GM21576 (cell line): ENCODE data around the gene MUC4.
"Not testable (repeated sequence)": the region's sequence is repeated elsewhere in the genome, so short reads cannot be mapped to it uniquely, and the experiment has no call there.

Experiments used
- ATAC-seq: cut with Tn5 transposase; IDR thresholded peaks from one replicate; pipeline ENCODE4 v1.9.1; 2021; ENCODE audit warnings: mild to moderate bottlenecking, moderate library complexity; ENCODE audit not compliant: unreplicated experiment

Gene MUC4

DNA sequence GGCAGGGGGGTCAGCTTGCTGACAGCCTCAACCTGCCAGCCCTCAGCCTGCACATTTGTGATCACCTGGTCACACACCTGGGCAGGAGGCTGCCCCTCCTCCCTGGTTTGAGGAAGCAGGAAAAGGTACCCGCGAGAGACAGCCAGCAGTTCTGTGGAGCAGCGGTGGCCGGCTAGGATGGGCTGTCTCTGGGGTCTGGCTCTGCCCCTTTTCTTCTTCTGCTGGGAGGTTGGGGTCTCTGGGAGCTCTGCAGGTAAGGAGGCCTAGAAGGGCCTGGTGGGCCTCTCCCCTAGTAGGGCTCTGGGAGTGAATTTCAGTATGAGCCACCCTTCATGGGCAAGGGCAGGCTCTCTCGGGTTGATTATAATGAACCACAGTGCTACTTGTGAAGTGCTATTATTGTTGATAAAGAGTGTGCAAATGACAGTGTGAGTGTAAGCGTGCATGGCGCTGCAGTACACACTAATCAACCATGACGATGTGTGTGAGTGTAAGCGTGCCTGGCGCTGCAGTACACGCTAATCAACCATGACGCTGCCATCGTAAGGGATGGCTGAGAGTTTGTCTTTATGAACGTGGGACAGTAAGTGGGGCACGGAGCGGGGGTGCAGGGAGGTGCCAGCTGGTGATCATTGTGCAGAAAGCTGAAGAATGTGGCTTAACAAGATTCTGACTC lies 90.8 kb downstream of the MUC4 start, which contains the start of gene MUC20:
MUC20 (plus strand) TSS at position 148 of the 676 bp plus-strand sequence; CDS start at position 178, 30 bp downstream.
- not testable (repeated sequence) for ATAC-seq

DNA sequence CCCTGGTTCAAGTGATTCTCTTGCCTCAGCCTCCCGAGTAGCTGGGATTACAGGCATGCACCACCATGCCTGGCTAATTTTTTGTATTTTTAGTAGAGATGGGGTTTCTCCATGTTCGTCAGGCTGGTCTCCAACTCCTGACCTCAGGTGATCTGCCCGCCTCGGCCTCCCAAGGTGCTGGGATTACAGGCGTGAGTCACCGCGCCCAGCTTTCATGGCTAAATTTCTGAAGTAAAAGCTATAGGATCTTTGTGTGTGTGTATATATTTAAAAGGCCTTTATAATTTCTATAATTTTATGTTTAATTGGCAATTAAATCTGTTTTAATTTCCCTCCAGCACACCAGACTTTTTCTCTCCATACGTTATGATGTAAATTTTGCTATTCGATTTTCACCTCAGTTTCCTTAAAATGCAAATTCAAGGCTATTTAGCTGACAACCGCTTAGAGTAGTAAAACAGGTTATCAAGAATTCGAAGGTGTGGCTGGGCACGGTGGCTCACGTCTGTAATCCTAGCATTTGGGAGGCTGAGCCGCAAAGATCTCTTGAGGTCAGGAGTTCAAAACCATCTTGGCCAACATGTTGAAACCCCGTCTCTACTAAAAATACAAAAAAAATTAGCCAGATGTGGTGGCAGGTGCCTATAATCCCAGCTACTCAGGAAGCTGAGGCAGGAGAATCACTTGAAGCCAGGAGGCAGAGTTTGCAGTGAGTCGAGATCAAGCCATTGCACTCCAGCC lies 92.0 kb downstream of the MUC4 start:
- ATAC-seq = not testable (repeated sequence)

DNA sequence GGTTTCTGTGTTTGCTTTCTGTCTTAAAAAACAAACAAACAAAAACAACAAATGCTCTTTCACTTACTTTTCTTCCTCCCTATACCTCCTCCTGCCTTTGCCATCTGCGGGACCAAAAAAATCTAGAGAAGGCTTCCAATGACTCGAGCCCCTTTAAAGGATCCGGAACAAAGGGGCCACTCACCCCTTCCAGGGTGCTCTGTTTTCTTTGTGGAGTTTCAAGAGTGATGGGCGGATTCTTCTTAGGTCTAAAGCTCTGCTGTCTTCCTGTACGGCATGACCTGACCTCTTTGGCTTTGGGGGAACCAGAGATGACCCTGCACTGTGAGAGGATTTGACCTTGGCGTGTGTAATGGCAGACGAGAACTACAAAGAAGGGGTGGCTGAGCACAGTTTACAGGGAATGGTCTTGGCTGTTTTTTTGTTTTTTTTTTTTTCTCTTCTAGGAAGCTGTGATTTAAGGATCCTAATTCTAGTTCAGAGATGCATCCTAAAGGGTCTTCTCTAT lies 93.2 kb downstream of the MUC4 start:
- no peak for ATAC-seq

DNA sequence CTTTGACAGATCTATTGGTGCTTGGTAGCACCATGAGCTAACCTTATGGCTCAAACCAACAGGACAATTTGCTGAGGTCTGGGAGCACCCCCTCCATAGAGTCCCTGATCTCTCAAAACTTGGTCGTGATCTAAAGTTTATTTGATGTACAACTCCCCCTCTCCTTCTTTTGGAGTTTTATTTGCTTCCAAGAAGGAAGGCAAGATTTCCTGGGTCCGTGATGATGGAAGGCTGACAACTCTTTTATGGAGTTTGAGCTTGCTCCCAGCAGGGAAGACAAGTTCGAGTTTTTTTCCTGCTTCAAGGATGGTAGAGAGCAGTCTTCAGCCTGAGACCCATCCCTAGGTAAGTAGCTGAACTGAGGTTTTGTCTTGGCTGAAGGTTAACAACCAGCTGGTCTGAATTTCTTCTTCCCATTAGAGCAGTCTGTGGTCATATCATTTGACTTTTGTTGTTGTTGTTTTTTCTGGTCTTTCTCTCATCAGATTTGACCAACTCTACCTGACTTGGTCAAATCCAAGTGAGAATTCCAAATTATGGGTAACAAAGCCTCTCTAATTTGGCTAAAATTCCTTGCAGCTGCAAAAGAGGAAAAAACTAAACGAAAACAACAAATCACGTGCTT lies 93.8 kb downstream of the MUC4 start:
- ATAC-seq = no peak

DNA sequence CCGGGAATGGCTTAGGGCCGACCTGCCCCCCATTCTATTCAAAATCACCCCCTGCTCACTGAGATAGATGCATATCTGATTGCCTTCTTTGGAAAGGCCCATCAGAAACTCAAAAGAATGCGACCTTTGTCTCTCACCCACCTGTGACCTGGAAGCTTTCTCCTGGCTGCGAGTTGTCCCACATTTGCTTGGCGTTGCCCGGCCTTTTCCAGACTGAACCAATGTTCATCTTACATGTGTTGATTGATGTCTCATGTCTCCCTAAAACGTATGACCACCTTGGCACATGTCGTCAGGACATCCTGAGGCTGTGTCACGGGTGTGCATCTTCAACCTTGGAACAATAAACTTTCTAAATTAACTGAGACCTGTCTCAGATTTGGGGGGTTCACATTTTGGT lies 94.3 kb downstream of the MUC4 start:
- no peak for ATAC-seq

DNA sequence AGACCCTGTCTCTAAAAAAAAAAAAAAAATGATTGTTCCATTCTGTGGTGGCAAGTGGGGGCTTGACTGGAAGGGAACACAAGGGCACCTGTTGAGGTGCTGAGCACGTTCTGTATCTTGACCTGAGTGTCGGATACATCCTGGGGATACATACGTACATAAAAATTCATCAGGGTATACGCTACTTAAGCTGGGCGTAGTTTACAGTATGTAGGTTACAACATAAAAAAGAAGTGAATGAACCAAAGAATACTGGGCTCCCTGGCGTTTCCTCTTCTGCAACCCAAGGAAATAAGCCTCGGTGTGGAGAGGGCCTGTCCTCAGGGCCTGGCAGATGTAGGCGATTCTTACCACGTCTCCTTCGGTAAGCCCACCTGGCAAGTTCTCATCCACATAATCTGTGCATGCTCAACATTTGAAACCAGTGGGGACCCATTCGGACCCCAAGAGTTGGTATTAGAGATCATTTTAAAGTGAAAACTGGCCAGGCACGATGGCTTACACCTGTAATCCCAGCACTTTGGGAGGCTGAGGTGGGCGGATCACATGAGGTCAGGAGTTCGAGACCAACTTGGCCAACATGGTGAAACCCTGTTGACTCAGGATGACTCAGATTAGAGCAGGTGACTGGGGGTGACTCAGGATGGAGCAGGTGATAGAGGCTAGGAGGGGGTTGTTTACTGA lies 96.0 kb downstream of the MUC4 start:
- ATAC-seq = no peak

DNA sequence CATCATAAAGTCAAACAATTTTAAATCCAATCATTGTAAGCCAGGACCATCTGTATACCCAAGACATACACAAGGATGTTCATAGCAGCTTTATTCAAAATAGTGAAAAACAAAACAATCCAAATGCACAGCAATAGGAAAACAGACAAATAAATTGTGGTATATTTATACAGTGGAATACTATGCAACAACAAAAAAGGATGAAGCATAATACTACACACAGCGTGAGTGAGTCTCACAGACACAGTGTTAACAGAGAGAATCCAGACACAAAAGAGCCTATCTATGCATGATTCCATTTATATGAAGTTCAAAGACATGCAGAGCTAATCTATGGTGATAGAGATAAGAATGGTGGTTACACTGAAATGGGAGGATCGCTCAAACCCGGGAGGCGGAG lies 96.6 kb downstream of the MUC4 start:
- no peak for ATAC-seq

DNA sequence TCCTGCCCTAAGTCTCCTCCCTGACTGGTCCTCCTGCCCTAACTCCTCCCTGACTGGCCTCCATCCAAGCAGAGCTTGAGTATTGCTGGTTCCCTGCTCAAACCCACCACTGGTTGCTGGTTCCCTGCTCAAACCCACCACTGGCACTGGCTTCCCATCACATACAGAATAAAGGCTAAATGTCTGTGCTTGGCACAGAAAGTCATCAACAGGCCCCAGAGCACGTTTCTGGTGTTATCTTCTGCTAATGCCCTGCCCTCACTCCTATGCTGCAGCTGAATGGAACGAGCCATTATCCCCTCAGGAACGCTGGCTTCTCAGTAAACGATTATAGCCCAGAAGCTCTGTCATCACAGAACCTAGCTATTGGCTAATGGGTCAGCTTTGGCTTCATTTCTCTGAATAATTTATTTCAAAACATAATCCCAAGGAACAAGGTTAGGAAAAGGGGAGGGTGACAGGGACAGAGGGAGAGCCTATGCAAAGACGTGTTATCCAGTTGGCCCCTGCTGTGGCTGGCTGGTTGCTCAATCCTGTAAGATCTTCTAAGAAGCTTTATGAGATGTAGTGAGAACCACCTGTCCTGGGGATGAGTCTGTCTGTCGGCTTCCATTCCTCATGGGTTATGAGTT lies 97.2 kb downstream of the MUC4 start:
- no peak for ATAC-seq

DNA sequence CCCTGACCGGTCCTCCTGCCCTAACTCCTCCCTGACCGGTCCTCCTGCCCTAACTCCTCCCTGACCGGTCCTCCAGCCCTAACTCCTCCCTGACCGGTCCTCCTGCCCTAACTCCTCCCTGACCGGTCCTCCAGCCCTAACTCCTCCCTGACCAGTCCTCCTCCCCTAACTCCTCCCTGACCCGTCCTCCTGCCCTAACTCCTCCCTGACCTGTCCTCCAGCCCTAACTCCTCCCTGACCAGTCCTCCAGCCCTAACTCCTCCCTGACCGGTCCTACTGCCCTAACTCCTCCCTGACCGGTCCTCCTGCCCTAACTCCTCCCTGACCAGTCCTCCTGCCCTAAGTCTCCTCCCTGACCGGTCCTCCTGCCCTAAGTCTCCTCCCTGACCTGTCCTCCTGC lies 98.6 kb downstream of the MUC4 start:
- ATAC-seq = not testable (repeated sequence)

DNA sequence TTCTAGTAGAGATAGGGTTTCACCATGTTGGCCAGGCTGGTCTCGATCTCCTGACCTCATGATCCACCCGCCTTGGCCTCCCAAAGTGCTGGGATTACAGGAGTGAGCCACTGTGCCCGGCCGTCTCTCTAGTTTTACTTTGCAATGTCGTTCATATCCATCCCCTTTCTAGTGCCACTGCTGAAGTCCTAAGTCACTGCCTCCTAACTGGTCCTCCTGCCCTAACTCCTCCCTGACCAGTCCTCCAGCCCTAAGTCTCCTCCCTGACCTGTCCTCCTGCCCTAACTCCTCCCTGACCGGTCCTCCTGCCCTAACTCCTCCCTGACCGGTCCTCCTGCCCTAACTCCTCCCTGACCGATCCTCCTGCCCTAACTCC lies 99.2 kb downstream of the MUC4 start:
- ATAC-seq = not testable (repeated sequence)

DNA sequence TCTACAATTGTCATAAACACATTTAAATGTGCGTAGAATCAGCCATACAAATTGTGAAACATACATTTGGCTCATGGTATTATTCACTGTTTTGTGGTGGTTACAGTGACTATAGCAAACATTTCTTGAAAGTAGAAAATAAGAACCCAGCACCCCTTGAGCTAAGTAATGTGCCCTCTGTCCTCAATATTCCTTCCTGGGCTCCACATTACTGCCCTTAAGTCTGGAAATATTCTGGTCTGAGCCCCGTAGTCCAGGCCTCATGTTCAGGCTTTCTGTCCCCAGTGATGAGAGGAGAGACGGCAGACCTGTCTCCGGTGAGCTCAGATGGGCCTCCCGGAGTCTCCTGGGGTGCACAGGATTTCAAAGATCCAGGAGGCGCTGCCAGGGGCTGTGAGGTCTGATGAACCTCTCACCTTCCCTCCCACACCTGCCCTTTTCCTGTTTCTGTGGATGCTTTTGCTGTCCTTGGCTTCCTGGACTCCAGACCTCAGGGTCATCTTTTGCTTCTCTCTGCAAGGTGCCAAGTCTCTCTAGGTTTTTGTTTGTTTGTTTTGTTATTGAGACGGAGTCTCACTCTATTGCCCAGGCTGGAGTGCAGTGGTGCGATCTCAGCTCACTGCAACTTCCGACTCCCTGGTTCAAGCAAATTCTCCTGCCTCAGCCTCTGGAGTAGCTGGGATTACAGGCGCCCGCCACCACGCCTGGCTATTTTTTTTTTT lies 99.8 kb downstream of the MUC4 start:
- ATAC-seq = no peak

DNA sequence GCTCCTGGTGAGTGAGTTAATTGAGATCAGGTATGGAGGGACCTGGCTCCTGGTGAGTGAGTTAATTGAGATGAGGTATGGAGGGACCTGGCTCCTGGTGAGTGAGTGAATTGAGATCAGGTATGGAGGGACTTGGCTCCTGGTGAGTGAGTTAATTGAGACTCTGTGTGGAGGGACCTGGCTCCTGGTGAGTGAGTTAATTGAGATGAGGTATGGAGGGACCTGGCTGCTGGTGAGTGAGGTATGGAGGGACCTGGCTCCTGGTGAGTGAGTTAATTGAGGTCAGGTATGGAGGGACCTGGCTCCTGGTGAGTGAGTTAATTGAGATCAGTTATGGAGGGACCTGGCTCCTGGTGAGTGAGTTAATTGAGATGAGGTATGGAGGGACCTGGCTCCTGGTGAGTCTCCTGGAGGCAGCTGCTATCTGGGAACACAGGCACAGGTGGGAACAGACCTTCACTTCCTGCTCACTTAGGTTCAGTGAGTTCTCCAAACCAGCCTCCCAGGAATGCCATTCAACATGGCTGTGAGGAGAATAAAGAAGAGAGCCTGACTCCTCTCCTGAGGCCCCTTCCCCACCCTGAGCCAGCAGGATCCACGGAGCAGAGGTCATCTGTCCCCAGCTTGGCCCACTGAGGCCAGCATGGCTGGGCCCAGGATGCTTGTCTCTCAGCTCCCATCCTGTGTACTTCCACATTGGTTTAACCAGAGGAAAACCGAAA lies 100.5 kb downstream of the MUC4 start:
- not testable (repeated sequence) for ATAC-seq

DNA sequence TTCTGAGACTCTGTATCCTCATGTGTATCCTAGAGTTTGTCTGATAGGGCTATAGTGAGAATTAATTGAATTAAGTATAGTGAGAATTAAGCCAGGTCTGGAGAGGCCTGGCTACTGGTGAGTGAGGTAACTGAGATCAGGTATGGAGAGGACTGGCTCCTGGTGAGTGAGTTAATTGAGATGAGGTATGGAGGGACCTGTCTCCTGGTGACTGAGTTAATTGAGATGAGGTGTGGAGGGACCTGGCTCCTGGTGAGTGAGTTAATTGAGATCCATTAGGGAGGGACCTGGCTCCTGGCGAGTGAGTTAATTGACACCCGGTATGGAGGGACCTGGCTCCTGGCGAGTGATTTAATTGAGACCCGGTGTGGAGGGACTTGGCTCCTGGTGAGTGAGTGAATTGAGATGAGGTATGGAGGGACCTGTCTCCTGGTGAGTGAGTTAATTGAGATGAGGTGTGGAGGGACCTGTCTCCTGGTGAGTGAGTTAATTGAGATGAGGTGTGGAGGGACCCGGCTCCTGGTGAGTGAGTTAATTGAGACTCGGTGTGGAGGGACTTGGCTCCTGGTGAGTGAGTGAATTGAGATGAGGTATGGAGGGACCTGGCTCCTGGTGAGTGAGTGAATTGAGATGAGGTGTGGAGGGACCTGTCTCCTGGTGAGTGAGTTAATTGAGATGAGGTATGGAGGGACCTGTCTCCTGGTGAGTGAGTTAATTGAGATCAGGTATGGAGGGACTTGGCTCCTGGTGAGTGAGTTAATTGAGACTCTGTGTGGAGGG lies 101.4 kb downstream of the MUC4 start:
- not testable (repeated sequence) for ATAC-seq

DNA sequence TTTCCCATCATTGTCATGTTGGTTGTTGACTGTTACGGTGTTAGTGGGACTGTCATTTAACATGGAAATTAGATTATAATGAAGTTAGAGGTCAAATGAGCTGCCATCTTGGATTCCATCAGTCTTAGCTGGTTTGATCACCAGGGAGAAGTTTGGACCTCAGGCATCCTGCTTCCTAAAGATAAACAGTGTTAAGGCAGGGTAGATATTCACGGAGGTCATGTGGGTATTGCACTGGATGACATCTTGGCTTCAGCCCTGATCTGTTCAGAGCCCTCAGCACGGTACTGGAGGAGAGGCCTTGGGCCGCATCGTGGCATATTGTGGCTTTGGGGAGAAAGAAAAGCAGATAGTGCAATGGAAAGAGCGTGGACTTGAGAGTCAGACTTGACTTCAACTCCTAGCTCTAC lies 102.0 kb downstream of the MUC4 start:
- no peak for ATAC-seq

DNA sequence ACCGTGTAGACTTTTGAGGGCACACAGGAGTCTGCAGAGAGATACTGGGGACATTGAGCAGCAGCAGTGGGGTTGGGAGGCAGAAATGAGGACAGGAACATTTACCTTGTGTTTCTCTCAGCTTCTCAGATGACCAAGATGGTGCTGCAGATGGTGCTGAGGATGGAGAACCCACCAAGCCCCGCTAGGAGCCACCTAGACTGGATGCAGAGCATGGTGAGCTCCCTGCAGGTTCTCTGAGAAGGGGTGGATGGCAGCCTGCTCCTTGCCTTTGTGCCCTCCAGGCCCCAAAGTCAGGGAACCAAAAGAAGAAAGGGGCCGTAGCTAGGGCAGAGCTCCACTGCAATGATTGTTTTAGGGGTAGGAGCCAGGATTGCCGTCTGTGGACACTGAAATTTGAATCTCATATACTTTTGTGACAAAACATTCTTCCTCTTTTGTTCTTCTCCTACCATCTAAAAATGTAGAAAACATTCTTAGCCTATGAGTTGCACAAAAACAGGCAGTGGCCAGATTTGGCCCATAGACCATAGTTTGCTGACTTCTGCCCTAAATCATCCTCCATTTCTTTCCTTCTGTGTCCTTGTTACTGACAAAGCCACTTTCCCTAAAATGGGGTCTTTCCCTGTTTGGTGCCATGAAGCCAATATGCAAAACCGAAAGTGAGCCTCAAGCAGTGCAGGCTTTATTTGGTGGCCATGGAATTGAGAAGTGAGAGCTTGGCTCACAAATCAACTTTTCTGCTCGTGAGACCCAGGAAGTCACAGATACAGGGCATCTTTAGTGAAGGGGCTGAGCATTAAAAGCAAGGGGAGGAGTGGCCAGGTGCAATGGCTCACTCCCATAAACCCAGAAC lies 102.9 kb downstream of the MUC4 start:
- ATAC-seq = no peak

DNA sequence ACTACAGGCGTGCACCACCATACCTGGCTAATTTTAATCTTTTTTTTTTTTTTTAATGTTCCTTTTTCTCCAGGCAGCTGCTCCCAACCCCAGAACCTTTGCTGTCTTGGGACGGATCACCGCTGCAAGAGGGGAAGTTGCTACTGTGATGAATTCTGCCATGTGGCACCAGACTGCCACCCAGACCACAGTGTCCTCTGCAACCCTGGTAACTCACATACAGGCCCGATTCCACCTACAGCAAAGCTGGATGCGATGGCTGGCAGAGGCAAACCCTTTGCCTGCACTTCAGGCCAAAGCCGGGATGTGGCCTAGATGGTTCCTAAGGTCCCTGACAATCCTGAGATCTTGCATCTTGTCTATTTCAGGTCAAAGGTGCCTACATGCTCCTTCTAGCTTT lies 103.7 kb downstream of the MUC4 start:
- no peak for ATAC-seq

DNA sequence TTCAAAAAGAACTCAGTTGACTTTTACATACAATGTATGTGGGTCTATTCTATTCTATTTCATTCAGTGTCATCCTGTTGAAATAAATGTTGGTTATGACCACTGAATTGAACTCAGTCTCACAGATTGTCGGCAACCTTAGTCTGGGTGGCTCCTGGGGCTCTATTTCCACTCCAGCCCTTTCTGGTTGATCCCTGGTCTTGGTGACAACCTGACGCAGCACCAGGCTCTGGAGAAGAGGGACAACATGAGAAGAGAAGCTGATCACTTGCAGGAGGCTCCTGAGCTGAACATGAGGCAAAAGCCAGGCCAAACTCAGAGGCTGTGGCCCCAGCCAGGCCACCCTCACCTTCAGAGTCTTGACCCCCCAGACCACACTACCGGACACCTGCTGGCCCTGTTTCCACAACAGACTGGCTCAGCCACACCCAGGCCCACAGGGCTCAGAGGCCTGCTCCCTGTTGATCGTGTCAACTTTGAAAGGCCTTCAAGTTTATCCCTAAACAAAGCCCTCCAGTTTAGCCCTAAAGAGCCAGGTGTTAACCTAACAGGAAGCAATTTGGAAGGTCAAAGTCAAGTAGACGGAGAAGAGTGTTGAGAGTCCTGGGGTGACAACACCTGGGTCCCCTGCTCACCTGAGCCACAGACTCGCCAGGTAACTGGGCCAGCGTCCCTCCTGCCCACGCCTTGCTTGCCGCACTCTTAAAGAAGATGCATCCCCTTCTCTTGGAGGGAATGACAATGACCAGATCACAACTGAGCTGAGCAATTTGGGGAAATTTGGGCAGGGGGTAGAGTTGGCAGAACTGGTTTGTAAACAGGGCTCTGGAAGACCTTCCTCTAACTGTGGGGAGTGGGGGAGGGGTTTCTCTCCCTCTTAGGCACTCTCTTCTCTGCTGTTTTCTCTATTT lies 106.4 kb downstream of the MUC4 start:
- no peak for ATAC-seq
